ENCODE measurements around the gene RNF157.

- TF ChIP-seq CTCF (IDR thresholded peaks at IDR 0.05; ENCODE audit: low read depth, low read length, poor library complexity, severe bottlenecking), result no peak
- no peak for TF ChIP-seq EZH2phosphoT487 (IDR thresholded peaks at IDR 0.05; ENCODE audit: borderline replicate concordance, low read length)
These were observed 22.5 kb upstream of the RNF157 start for GRCh38 chr17:76262732-76263344.

All from DOHH2 (cell line).